GM12878 (cell line): ENCODE results near the gene MLXIP. TPM values are rescaled to one million over a fixed set of nuclear protein-coding genes. Genes with fewer than 3 reads are reported as not detected.
"Not testable (repeated sequence)": the region's sequence is repeated elsewhere in the genome, so short reads cannot be mapped to it uniquely, and the experiment has no call there.

Source experiments
- ATAC-seq: fragments of 200-7000 bp; cut with Tn5 transposase; 3 replicates; pipeline ENCODE4 v1.9.1; 2020; ENCODE audit warnings: mild to moderate bottlenecking, moderate library complexity
- BruUV-seq: library from RNA; stranded (reverse); fragments of 400-500 nt; replicated peaks from 2 replicates; lab custom pipeline; 2021; lab: Mats Ljungman, UMichigan
- CTCF ChIA-PET: fragments of 300-600 bp; sonication (Branson Sonifier 250); formaldehyde crosslinking; extraction: SDS; loops from one replicate; lab custom pipeline; 2021; ENCODE audit warnings: inconsistent platforms; lab: Yijun Ruan, JAX
- POLR2A ChIA-PET: fragments of 350-600 bp; formaldehyde crosslinking; extraction: SDS; loops from one replicate; lab custom pipeline; 2021; ENCODE audit warnings: inconsistent platforms; lab: Charles Lee
- RAD21 ChIA-PET: fragments of 300-600 bp; sonication (Branson Sonifier 250); formaldehyde crosslinking; loops from one replicate; lab custom pipeline; 2023; ENCODE audit warnings: antibody characterized with exemption; ENCODE audit not compliant: unreplicated experiment; lab: Charles Lee
- SMC1A ChIA-PET: fragments of 300-600 bp; sonication (Branson Sonifier 250); formaldehyde crosslinking; loops from one replicate; lab custom pipeline; 2023; ENCODE audit not compliant: unreplicated experiment, uncharacterized antibody; lab: Charles Lee
- DNase-seq: peaks from one replicate; pipeline ENCODE4 v3.0.0-alpha.2; 2011; ENCODE audit warnings: low read depth, low spot score
- FAIRE-seq: peaks from 3 replicates; lab custom pipeline; 2011; peaks lifted over from hg19 to GRCh38; lab: Jason Lieb, UNC
- H2AFZ ChIP-seq: 2 replicates; pipeline ENCODE4 v1.6.0; 2011; ENCODE audit warnings: low read depth, low read length, control low read depth; ENCODE audit not compliant: control insufficient read depth
- H3K27ac ChIP-seq: 2 replicates; pipeline ENCODE4 v1.5.1; 2011; ENCODE audit warnings: control low read depth; ENCODE audit not compliant: control insufficient read depth, insufficient read depth
- H3K27me3 ChIP-seq, 2 experiments: replicated peaks in 1 of 2; 2 replicates each; pipeline versions ENCODE4 v1.6.0 to v1.6.1; 2011; ENCODE audit warnings: low read length in 1 of 2; ENCODE audit not compliant: control insufficient read depth in 2 of 2, insufficient read depth in 2 of 2
- H3K36me3 ChIP-seq, 2 experiments: 2 replicates each; pipeline ENCODE4 v1.5.1; 2011; ENCODE audit warnings: low read length in 1 of 2; ENCODE audit not compliant: control insufficient read depth in 2 of 2, insufficient read depth in 2 of 2
- H3K4me1 ChIP-seq: 2 replicates; pipeline ENCODE4 v1.6.1; 2011; ENCODE audit warnings: mild to moderate bottlenecking, low read length, moderate library complexity, mixed read lengths; ENCODE audit not compliant: control insufficient read depth, insufficient read depth
- H3K4me2 ChIP-seq: 2 replicates; pipeline ENCODE4 v1.6.0; 2011; ENCODE audit warnings: control low read depth; ENCODE audit not compliant: control insufficient read depth, insufficient read depth
- H3K4me3 ChIP-seq: fragments of 200-600 bp; sonication (generic); 2 replicates; pipeline ENCODE4 v1.5.1; 2016
- H3K79me2 ChIP-seq: 2 replicates; pipeline ENCODE4 v1.6.0; 2011; ENCODE audit warnings: low read length; ENCODE audit not compliant: control insufficient read depth, insufficient read depth
- H3K9ac ChIP-seq: 2 replicates; pipeline ENCODE4 v1.8.0; 2011; ENCODE audit warnings: low read length, control low read depth, mixed read lengths; ENCODE audit not compliant: control insufficient read depth, insufficient read depth
- H3K9me3 ChIP-seq: replicated peaks from 3 replicates; pipeline ENCODE4 v1.5.1; 2011; ENCODE audit warnings: mild to moderate bottlenecking, low read length; ENCODE audit not compliant: control insufficient read depth, insufficient read depth
- H4K20me1 ChIP-seq: 2 replicates; pipeline ENCODE4 v1.6.0; 2011; ENCODE audit not compliant: control insufficient read depth, insufficient read depth
- ASH2L ChIP-seq: fragments of 300-600, 200-600 bp; sonication (generic); IDR thresholded peaks from 2 replicates; pipeline ENCODE4 v1.6.1; 2017; ENCODE audit warnings: low read depth, mild to moderate bottlenecking, borderline replicate concordance
- RBBP5 ChIP-seq: fragments of 200-600 bp; sonication (generic); conservative IDR thresholded peaks from 2 replicates; pipeline ENCODE4 v1.6.1; 2016
- SREBF1 ChIP-seq: IDR thresholded peaks from 2 replicates; pipeline ENCODE4 v1.6.1; 2012; ENCODE audit warnings: mild to moderate bottlenecking, low read length
- WGBS: methylation state at CpG from one replicate; pipeline ENCODE4 v1.1.6; 2016; ENCODE audit warnings: low lambda C conversion rate; ENCODE audit not compliant: insufficient replicate concordance, insufficient coverage; ENCODE audit errors: missing lambda C conversion rate; 5-methylcytosine and 5-hydroxymethylcytosine counted together
- in situ Hi-C: fragments of 300-500 bp; cut with MboI; formaldehyde crosslinking; loops from 9 replicates; pipeline ENCODE4 v1.14.3; 2018; ENCODE audit warnings: mixed read lengths
- intact Hi-C: fragments of 100-400 bp; cut with micrococcal nuclease; formaldehyde crosslinking; loops from one replicate; pipeline ENCODE4 v1.14.2; 2022; ENCODE audit not compliant: unreplicated experiment
- polyA plus RNA-seq, 11 experiments: library from polyadenylated mRNA; depleted of rRNA in 4 of 11; unstranded in 6 of 11; stranded (reverse) in 5 of 11; fragments of >200 nt; fragmentation: Nextera tagmentation in 4 of 11; fragmentation: Illumina TruSeq in 1 of 11; extraction: Ambion mirVana in 4 of 11; extraction: Trizol in 1 of 11; gene quantifications; 1 replicate in 1 of 11; 2 replicates in 10 of 11; pipeline versions ENCODE4 v1.2.1 to v1.2.3, GENCODE V29; 2011 to 2016; ENCODE audit warnings: inconsistent platforms in 2 of 11, missing spikeins in 2 of 11, low read depth in 1 of 11
- total RNA-seq, 4 experiments: library from RNA; depleted of rRNA in 3 of 4; stranded (reverse); fragments of >200 nt in 3 of 4; fragmentation: Illumina TruSeq in 1 of 4; extraction: Trizol in 1 of 4; gene quantifications; 2 replicates each; pipeline versions ENCODE4 v1.2.1 to v1.2.3, GENCODE V29; 2013 to 2021

The MLXIP gene
- total and polyA plus RNA-seq, 10 of the 15 experiments (the other 5 are each of a cell fraction or from before 2014, with no cell fraction given): 1.1 to 23.7 (median 7.0) TPM

GRCh38 chr12:122116707-122117535, 38.4 kb downstream of the MLXIP start:
- intact Hi-C loops (no loop called here), in situ Hi-C loops (no loop called here)
- Histone ChIP-seq H3K4me3 (no peak overlapping the region), H4K20me1 (no peaks in the 10 kb centered on the region), H3K4me1 (no peaks in the 10 kb centered on the region), H3K4me2 (no peak overlapping the region), H3K79me2 (no peaks in the 10 kb centered on the region), H2AFZ (no peak overlapping the region), H3K9ac (no peak overlapping the region), H3K27ac (no peak overlapping the region), H3K36me3 (no peaks in the 10 kb centered on the region), H3K27me3 (no peaks in the 10 kb centered on the region), H3K9me3 (no peaks in the 10 kb centered on the region)
- ChIA-PET SMC1A (no interaction called here), POLR2A (interaction anchor here (0.6 kb wide), 1 partner anchor 197 kb away, joined by 3 read pairs; no protein-coding TSS in a partner anchor), RAD21 (no interaction called here), CTCF (interaction anchor here (0.6 to 1.5 kb wide), 2 partner anchors 63 to 142 kb away, joined by 3 to 4 read pairs; no protein-coding TSS in a partner anchor)
- DNase-seq (no peak), FAIRE-seq (no peak), ATAC-seq (no peak)
- no peak for TF ChIP-seq ASH2L
- no peak for TF ChIP-seq SREBF1
- no TSS peak for BruUV-seq
- WGBS: 74% methylated on average over 16 of the region's 16 CpGs

GRCh38 chr12:122117979-122118378, 39.4 kb downstream of the MLXIP start:
- FAIRE-seq: no peak
- no peak overlapping the region for H3K4me2 ChIP-seq
- in situ Hi-C loops: no loop called here
- H3K36me3 ChIP-seq: no peaks in the 10 kb centered on the region
- no TSS peak for BruUV-seq
- CTCF ChIA-PET: no interaction called here
- no peak overlapping the region for H3K4me3 ChIP-seq
- no peak for ATAC-seq
- no peak overlapping the region for H3K27ac ChIP-seq
- H2AFZ ChIP-seq: no peak overlapping the region
- no peak for TF ChIP-seq RBBP5
- TF ChIP-seq, all 136 proteins: peak for 0
- Histone ChIP-seq H3K4me1 (no peaks in the 10 kb centered on the region; the same call in 1 of the 2 replicates), H3K27me3 (no peaks in the 10 kb centered on the region), H3K9ac (no peak overlapping the region), H3K9me3 (no peaks in the 10 kb centered on the region), H3K79me2 (no peaks in the 10 kb centered on the region), H4K20me1 (no peaks in the 10 kb centered on the region)
- RAD21 ChIA-PET: no interaction called here
- WGBS: 83% methylated on average over 8 of the region's 8 CpGs
- intact Hi-C loops: no loop called here
- no peak for DNase-seq
- POLR2A ChIA-PET: no interaction called here
- SMC1A ChIA-PET: no interaction called here

GRCh38 chr12:122121341-122121740, 42.8 kb downstream of the MLXIP start:
- H3K9me3 ChIP-seq, H3K9ac ChIP-seq, H4K20me1 ChIP-seq, H3K4me1 ChIP-seq, H3K27me3 ChIP-seq, FAIRE-seq, H2AFZ ChIP-seq, DNase-seq, BruUV-seq, H3K36me3 ChIP-seq, H3K27ac ChIP-seq, H3K79me2 ChIP-seq, H3K4me2 ChIP-seq, POLR2A ChIA-PET, ATAC-seq, H3K4me3 ChIP-seq: not testable (repeated sequence)
- ChIA-PET CTCF (interaction anchor here (2.9 to 3.1 kb wide), 3 partner anchors 40 to 73 kb away, joined by 15 to 28 read pairs (median 15); no protein-coding TSS in a partner anchor), SMC1A (interaction anchor here (1.5 to 1.6 kb wide), 2 partner anchors 67 to 146 kb away, joined by 4 read pairs; no protein-coding TSS in a partner anchor), RAD21 (interaction anchor here (3.2 kb wide), 1 partner anchor 67 kb away, joined by 32 read pairs; no protein-coding TSS in a partner anchor)
- 65% methylated on average over 11 of the region's 11 CpGs for WGBS
- in situ Hi-C loops (loop anchor here (5.0 kb wide), 1 partner anchor 64 kb away; no protein-coding TSS in a partner anchor), intact Hi-C loops (loop anchor here (5.0 kb wide), 1 partner anchor 204 kb away; the partner anchor contains the start of gene CFAP251)
